SK-N-SH (cell line): ENCODE data around the gene DHCR24. TPM values are rescaled to one million over a fixed set of nuclear protein-coding genes. Genes with fewer than 3 reads are reported as not detected.

Source experiments
- CTCF ChIA-PET: fragments of 300-600, 350-600 bp; formaldehyde crosslinking; extraction: SDS; loops from one replicate; lab custom pipeline; 2021; lab: Yijun Ruan, JAX
- POLR2A ChIA-PET: fragments of 350-600 bp; sonication (Branson Sonifier 250); formaldehyde crosslinking; extraction: SDS; loops from one replicate; lab custom pipeline; 2020; ENCODE audit warnings: antibody characterized with exemption, inconsistent platforms; lab: Yijun Ruan, JAX
- DNase-seq: peaks from one replicate; pipeline ENCODE4 v3.0.0; 2012
- H2AFZ ChIP-seq: fragments of 200-600 bp; sonication (generic); 2 replicates; pipeline ENCODE4 v1.8.1; 2016; ENCODE audit warnings: antibody characterized with exemption, mild to moderate bottlenecking, low read depth
- H3F3A ChIP-seq: fragments of 200-600 bp; sonication (generic); replicated peaks from 2 replicates; pipeline ENCODE3; 2016; ENCODE audit warnings: antibody characterized with exemption, mild to moderate bottlenecking; ENCODE audit not compliant: insufficient read depth
- H3K27ac ChIP-seq, 2 experiments: fragments of 200-500 bp in 1 of 2; fragments of 200-600 bp in 1 of 2; sonication (Bioruptor generic) in 1 of 2; sonication (generic), shearing (Covaris generic) in 1 of 2; 2 replicates each; pipeline versions ENCODE4 v1.5.1 to v1.6.1; 2014 to 2016; ENCODE audit warnings: low read depth in 2 of 2, inconsistent platforms in 1 of 2, low read length in 1 of 2, mild to moderate bottlenecking in 1 of 2, mixed read lengths in 1 of 2
- H3K27me3 ChIP-seq: fragments of 200-600 bp; sonication (generic), shearing (Covaris generic); 2 replicates; pipeline ENCODE4 v1.6.1; 2016; ENCODE audit warnings: mixed run types; ENCODE audit not compliant: insufficient read depth
- H3K36me3 ChIP-seq, 2 experiments: fragments of 200-500 bp in 1 of 2; fragments of 200-600 bp in 1 of 2; sonication (Bioruptor generic) in 1 of 2; sonication (generic) in 1 of 2; replicated peaks in 1 of 2; 2 replicates each; pipeline versions ENCODE3 to v1.5.1; 2014 to 2016; ENCODE audit warnings: low read length in 1 of 2, mild to moderate bottlenecking in 1 of 2; ENCODE audit not compliant: insufficient read depth in 2 of 2, control insufficient read depth in 1 of 2
- H3K4me1 ChIP-seq, 2 experiments: fragments of 200-500 bp in 1 of 2; fragments of 200-600 bp in 1 of 2; sonication (Bioruptor generic) in 1 of 2; sonication (generic), shearing (Covaris generic) in 1 of 2; 2 replicates each; pipeline versions ENCODE4 v1.5.1 to v1.6.1; 2014 to 2016; ENCODE audit warnings: low read depth in 1 of 2, low read length in 1 of 2, mixed run types in 1 of 2; ENCODE audit not compliant: insufficient read depth in 2 of 2, control insufficient read depth in 1 of 2
- H3K4me2 ChIP-seq: fragments of 200-600 bp; sonication (generic), shearing (Covaris generic); 2 replicates; pipeline ENCODE4 v1.6.1; 2017; ENCODE audit warnings: mixed run types
- H3K4me3 ChIP-seq, 2 experiments: fragments of 200-500 bp in 1 of 2; fragments of 200-600 bp in 1 of 2; sonication (Bioruptor generic) in 1 of 2; sonication (generic), shearing (Covaris generic) in 1 of 2; 2 replicates each; pipeline versions ENCODE4 v1.5.1 to v1.8.1; 2014 to 2016; ENCODE audit warnings: low read depth in 2 of 2, inconsistent platforms in 1 of 2, low read length in 1 of 2, mild to moderate bottlenecking in 1 of 2, mixed read lengths in 1 of 2, moderate library complexity in 1 of 2
- H3K79me2 ChIP-seq: fragments of 200-600 bp; sonication (generic); 2 replicates; pipeline ENCODE4 v1.8.1; 2017; ENCODE audit warnings: mild to moderate bottlenecking; ENCODE audit not compliant: insufficient read depth
- H3K9ac ChIP-seq: fragments of 200-600 bp; sonication (generic); 2 replicates; pipeline ENCODE4 v1.6.1; 2017; ENCODE audit warnings: mixed run types
- H3K9me2 ChIP-seq: fragments of 200-600 bp; sonication (generic); 2 replicates; pipeline ENCODE4 v1.6.1; 2017; ENCODE audit warnings: mixed run types
- H3K9me3 ChIP-seq: fragments of 200-600 bp; sonication (generic); 2 replicates; pipeline ENCODE4 v1.6.1; 2017; ENCODE audit warnings: mixed run types, mild to moderate bottlenecking, moderate library complexity
- H4K20me1 ChIP-seq: fragments of 200-600 bp; sonication (generic); 2 replicates; pipeline ENCODE4 v1.6.1; 2017; ENCODE audit warnings: mild to moderate bottlenecking, mixed run types; ENCODE audit not compliant: insufficient read depth
- EP300 ChIP-seq, 2 experiments: IDR thresholded peaks; 2 replicates each; pipeline versions ENCODE4 v1.4.0 to v1.6.1; 2012; ENCODE audit warnings: borderline replicate concordance in 1 of 2, low read depth in 1 of 2, low read length in 1 of 2
- NRF1 ChIP-seq: IDR thresholded peaks from 2 replicates; pipeline ENCODE4 v1.6.1; 2012; ENCODE audit warnings: low read depth, mild to moderate bottlenecking, low read length
- POLR2AphosphoS5 ChIP-seq: IDR thresholded peaks from 2 replicates; pipeline ENCODE4 v1.6.1; 2012; ENCODE audit warnings: low read depth, low read length
- RXRA ChIP-seq: IDR thresholded peaks from 2 replicates; pipeline ENCODE4 v1.4.0; 2012; ENCODE audit warnings: low read depth, mild to moderate bottlenecking, borderline replicate concordance
- WGBS: methylation state at CpG from one replicate; pipeline ENCODE4 v1.1.6; 2017; ENCODE audit warnings: low lambda C conversion rate; 5-methylcytosine and 5-hydroxymethylcytosine counted together
- polyA plus RNA-seq, 3 experiments: library from polyadenylated mRNA; depleted of rRNA; stranded (reverse); fragments of >200 nt; gene quantifications; 2 replicates each; pipeline ENCODE4 v1.2.3, GENCODE V29; 2012
- TF ChIP-seq, protein P1 (sequence below): IDR thresholded peaks from 2 replicates; pipeline ENCODE4 v1.6.1; 2012; ENCODE audit warnings: mild to moderate bottlenecking, low read depth, low read length, moderate library complexity
- TF ChIP-seq, protein P2 (sequence below): fragments of 150-350 bp; IDR thresholded peaks from 2 replicates; pipeline ENCODE4 v1.6.1; 2016; ENCODE audit warnings: mild to moderate bottlenecking, low read depth, low read length
- TF ChIP-seq, protein P3 (sequence below): IDR thresholded peaks from 2 replicates; pipeline ENCODE4 v1.4.0; 2012; ENCODE audit warnings: low read depth, borderline replicate concordance
- TF ChIP-seq, protein P4 (sequence below): IDR thresholded peaks from 2 replicates; pipeline ENCODE4; 2012
- TF ChIP-seq, protein P5 (sequence below): IDR thresholded peaks from 2 replicates; pipeline ENCODE4 v1.4.0; 2012; ENCODE audit warnings: low read depth, borderline replicate concordance

Gene DHCR24
- polyA plus RNA-seq, 1 of the 3 experiments (the other 2 are of a cell fraction) = 4.3 TPM

DNA sequence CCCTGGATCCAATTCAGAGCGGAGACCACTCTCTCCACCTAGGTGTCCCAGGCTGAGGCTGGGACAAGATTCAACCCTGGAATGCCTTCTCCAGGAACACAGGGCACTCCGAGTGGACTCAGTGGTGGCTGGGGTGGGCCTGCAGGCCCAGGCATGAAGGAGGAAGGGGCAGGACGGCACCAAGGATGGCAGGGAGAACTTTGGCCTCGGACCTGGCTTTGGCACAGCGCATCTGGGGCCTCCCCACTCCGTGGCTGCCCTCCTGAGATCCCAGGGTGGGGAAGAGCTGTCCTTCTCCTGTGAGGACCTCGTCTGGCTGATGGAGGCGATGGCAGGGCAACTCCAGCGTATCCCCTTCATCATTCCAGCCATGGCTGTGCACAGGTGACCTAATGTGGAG is 35.6 kb downstream of the DHCR24 start (continued):
- TF ChIP-seq, protein P1, sequence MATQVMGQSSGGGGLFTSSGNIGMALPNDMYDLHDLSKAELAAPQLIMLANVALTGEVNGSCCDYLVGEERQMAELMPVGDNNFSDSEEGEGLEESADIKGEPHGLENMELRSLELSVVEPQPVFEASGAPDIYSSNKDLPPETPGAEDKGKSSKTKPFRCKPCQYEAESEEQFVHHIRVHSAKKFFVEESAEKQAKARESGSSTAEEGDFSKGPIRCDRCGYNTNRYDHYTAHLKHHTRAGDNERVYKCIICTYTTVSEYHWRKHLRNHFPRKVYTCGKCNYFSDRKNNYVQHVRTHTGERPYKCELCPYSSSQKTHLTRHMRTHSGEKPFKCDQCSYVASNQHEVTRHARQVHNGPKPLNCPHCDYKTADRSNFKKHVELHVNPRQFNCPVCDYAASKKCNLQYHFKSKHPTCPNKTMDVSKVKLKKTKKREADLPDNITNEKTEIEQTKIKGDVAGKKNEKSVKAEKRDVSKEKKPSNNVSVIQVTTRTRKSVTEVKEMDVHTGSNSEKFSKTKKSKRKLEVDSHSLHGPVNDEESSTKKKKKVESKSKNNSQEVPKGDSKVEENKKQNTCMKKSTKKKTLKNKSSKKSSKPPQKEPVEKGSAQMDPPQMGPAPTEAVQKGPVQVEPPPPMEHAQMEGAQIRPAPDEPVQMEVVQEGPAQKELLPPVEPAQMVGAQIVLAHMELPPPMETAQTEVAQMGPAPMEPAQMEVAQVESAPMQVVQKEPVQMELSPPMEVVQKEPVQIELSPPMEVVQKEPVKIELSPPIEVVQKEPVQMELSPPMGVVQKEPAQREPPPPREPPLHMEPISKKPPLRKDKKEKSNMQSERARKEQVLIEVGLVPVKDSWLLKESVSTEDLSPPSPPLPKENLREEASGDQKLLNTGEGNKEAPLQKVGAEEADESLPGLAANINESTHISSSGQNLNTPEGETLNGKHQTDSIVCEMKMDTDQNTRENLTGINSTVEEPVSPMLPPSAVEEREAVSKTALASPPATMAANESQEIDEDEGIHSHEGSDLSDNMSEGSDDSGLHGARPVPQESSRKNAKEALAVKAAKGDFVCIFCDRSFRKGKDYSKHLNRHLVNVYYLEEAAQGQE = no peak
- no peak for TF ChIP-seq NRF1
- TF ChIP-seq, protein P2, sequence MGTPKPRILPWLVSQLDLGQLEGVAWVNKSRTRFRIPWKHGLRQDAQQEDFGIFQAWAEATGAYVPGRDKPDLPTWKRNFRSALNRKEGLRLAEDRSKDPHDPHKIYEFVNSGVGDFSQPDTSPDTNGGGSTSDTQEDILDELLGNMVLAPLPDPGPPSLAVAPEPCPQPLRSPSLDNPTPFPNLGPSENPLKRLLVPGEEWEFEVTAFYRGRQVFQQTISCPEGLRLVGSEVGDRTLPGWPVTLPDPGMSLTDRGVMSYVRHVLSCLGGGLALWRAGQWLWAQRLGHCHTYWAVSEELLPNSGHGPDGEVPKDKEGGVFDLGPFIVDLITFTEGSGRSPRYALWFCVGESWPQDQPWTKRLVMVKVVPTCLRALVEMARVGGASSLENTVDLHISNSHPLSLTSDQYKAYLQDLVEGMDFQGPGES = no peak
- TF ChIP-seq EP300 (IDR thresholded peaks at IDR 0.05; ENCODE audit: borderline replicate concordance in 1 of 2, low read depth in 1 of 2, low read length in 1 of 2) = no peak
- TF ChIP-seq POLR2AphosphoS5 = no peak
- TF ChIP-seq, protein P3, sequence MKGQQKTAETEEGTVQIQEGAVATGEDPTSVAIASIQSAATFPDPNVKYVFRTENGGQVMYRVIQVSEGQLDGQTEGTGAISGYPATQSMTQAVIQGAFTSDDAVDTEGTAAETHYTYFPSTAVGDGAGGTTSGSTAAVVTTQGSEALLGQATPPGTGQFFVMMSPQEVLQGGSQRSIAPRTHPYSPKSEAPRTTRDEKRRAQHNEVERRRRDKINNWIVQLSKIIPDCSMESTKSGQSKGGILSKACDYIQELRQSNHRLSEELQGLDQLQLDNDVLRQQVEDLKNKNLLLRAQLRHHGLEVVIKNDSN = no peak
- no peak for TF ChIP-seq RXRA

DNA sequence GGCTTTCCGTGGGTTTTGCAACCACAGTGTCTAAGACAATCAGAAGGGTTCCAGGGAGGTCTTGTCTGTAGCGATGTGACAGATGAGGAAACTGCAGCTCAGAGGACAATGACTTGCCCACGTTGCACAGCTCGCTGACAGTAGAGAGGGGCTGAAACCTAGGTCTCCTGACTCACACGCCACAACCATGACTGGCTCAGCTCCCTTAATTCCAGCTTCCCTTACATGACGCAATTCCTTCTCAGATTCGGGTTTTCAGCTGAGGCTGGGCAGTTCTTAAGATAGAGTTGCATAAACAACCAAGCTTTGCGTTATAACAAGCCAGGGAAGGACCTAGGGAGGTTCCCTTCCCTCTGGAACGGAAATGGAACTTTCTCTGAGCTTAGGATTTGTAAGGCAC is 36.3 kb downstream of the DHCR24 start:
- Histone ChIP-seq H3K9me3 (no peaks in the 10 kb centered on the region), H4K20me1 (no peaks in the 10 kb centered on the region), H3K4me3 (no peak overlapping the region), H3K27ac (no peak overlapping the region), H2AFZ (no peak overlapping the region), H3K9me2 (no peaks in the 10 kb centered on the region), H3K27me3 (no peaks in the 10 kb centered on the region), H3K79me2 (no peaks in the 10 kb centered on the region), H3K36me3 (no peaks in the 10 kb centered on the region), H3K4me2 (no peak overlapping the region), H3K4me1 (no peaks in the 10 kb centered on the region), H3K9ac (no peak overlapping the region), H3F3A (no peaks in the 10 kb centered on the region)
- TF ChIP-seq, protein P4, sequence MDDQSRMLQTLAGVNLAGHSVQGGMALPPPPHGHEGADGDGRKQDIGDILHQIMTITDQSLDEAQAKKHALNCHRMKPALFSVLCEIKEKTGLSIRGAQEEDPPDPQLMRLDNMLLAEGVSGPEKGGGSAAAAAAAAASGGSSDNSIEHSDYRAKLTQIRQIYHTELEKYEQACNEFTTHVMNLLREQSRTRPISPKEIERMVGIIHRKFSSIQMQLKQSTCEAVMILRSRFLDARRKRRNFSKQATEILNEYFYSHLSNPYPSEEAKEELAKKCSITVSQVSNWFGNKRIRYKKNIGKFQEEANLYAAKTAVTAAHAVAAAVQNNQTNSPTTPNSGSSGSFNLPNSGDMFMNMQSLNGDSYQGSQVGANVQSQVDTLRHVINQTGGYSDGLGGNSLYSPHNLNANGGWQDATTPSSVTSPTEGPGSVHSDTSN = no peak
- TF ChIP-seq, protein P5, sequence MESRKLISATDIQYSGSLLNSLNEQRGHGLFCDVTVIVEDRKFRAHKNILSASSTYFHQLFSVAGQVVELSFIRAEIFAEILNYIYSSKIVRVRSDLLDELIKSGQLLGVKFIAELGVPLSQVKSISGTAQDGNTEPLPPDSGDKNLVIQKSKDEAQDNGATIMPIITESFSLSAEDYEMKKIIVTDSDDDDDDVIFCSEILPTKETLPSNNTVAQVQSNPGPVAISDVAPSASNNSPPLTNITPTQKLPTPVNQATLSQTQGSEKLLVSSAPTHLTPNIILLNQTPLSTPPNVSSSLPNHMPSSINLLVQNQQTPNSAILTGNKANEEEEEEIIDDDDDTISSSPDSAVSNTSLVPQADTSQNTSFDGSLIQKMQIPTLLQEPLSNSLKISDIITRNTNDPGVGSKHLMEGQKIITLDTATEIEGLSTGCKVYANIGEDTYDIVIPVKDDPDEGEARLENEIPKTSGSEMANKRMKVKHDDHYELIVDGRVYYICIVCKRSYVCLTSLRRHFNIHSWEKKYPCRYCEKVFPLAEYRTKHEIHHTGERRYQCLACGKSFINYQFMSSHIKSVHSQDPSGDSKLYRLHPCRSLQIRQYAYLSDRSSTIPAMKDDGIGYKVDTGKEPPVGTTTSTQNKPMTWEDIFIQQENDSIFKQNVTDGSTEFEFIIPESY = no peak
- TF ChIP-seq, protein P3 = no peak
- DNase-seq = no peak
- 71% methylated on average over 9 of the region's 9 CpGs for WGBS
- ChIA-PET CTCF (interaction anchor here (0.7 to 2.1 kb wide), 3 partner anchors 27 to 55 kb away, joined by 3 to 7 read pairs (median 3); no protein-coding TSS in a partner anchor), POLR2A (interaction anchor here (0.6 kb wide), 1 partner anchor 1914 kb away, joined by 3 read pairs; no protein-coding TSS in a partner anchor)
